HG02840 (cell line): ENCODE results near the gene FBXO9.
A peak's percentile ranks its signal among the peaks of the same experiment; 100 is the strongest.

Source experiments
- ATAC-seq: cut with Tn5 transposase; IDR thresholded peaks from one replicate; pipeline ENCODE4 v1.9.1; 2021; ENCODE audit warnings: mild to moderate bottlenecking, moderate library complexity, moderate number of reproducible peaks; ENCODE audit not compliant: unreplicated experiment, low FRiP score

The FBXO9 gene

DNA sequence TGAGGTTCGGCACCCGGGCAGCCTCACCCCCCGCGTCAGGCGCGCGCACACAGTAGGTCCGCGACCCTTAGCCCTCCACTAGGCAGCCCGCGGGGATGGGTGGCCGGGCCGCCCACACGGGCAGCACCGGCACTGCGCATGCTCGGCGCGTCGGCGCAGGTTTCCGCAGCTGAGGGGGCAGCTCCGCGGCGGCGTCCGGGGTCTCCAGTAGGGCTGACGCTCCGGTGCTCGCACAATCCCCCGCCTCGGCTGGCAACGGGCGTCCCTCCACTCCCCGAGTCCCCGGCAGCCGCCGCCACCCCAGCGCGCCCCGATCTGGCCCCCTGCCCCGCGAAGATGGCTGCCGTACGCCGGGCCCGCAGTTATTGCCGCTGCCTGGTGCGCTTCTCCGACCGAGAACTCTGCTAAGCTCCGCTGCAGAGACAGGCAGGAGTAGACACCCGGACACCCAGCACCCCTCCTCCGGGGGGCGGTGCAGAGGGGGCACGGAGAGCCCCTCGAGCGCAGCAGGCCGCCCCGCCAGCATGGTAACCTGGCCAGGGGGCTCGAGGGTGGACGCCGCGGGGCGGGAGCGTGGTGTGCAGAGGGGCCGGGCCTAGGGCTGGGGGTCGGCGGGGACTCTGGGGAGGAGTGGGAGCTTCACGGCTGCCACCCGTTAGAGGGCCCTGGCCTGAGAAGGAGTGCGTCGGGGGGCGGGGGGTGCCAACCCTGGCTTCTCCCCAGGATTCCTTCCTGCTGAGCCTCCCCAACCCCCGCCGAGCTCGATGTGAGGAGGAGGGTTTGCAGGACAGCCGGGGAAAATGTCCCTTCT is at the start of gene FBXO9:
Gene FBXO9, plus strand, starts transcription at position 139 of the 811 bp plus-strand sequence. Its CDS starts 386 bp downstream, at position 525.
- peak; percentile 44 for ATAC-seq

DNA sequence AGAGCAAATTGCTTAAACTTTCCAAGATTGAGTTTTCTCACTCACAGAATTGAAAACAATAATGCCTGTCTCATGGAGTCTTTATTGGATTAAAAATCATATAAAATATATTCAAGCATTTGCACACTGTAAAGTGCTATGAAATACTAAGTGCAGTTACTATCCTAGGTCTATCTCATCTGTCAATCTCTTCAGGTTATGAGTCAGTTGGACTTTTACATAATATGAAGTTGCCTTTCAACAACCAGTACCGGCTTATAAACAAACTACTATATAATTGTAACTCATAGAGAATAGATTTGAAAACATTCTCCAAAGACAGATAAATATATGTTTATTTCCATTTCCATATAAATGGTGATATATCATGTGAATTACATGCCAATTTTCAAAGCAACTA is 49.7 kb upstream of the FBXO9 start:
- no peak for ATAC-seq

DNA sequence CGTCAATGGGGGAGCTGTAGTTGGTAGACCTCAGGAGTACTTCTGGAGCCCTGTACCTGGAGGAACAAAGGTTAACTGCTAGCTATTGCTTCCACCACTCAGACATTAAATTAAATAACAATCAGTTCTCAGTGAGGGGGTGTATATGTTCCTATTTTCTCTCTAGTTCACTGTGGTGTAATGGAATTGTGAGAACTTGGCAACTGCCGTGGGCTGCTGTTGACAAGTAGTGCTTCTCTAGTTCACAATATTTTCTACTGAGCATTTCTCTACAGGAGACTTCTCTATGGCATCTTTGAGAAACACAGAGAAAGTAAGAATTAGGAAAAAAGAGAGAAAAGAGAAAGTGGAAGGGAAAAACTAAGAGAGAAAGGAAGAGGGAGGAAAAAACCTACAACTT is 46.8 kb upstream of the FBXO9 start:
- ATAC-seq = no peak

DNA sequence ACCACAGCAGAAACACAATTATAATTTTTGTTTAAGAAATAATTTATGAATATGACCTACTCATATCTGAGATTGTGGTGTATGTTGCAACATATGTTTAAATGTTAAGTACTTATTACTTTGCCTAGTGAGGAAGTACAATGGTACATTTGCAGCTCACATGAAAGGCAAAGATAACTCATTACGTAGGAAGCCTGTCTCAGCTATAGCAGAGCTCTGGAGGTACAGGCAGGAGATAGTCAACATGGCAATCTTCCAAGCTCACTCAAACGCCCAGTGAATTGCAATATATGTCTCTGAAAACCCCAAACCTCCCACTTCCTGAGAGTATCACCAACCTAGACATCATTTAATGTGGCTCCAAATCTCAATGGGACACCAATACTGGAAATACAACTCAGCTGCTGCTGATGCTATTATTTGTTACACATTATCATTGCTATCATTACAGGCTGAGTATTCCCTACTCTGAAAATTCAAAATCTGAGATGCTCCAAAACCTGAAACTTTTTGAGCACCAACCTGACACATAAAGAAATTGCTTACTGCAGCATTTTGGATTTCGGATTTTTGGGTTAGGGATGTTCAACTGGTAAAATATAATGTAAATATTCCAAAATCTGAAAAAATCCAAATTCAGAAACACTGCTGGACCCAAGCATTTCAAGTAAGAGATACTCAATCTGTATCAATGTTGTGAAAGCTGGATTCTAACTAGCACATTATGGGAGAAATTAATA is 45.0 kb upstream of the FBXO9 start:
- ATAC-seq = no peak

DNA sequence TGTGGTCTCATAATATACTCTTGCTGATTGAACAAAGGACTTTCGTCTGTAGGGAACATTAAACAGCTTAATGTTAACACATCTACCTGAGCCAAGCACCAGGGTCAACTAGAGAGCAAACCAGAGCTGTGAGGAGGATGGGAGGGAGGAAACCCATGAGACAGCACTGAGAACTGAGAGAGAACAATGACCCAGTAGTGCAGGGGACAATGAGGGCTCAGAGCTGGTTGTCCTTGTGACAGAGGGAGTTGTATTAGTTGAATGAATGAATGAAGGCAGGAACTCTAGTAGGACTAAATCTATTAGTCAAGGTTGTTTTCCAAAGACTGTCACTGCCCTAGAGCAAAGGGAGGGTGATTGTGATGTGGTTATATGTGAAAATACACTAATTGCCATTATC is 41.9 kb upstream of the FBXO9 start:
- ATAC-seq = no peak

DNA sequence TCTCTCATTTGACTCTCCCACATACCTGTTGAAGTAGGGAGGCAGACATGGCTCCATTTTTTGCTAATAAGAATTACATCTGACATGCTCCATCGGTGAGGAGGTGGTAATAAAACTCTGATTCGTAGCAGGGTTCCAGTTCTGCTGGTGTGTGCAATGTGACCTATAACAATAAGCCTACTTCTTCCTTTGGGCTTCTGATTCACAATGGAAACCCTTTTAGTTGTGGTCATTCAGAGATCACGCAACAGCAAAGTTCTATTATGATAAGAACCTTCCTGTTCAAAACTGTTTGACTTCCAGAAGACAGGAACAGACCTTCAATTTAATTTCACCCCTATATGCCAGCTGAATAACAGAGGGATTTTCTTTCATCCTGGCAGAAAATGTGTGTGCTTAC is 38.7 kb upstream of the FBXO9 start:
- ATAC-seq = no peak

DNA sequence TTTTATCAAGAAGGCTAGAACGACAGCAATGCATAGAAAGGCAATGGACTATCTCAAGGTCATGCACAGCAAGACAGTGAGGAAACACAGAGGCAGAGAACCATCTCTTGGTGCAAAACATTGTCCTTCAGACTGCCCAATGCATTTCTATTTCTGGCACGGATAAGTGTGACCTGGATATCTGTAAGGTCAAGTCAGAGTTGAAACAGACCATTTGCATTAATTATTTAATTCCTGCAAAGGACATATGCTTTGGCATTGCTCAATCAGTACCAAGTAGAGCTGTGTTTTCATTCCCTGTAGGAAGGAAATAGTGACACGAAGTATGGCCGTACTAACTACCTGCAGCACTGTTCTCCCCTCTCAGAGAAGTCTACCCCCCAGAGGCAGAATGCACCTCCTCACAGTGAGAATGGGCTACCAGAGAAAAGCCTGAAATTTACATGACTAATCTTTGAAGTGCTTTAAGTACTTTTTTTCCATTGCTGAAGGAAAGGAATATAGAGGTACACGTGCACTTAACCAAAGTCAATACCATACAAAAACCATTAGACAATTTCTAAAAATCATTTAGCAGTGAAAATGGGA is 38.0 kb upstream of the FBXO9 start:
- no peak for ATAC-seq

DNA sequence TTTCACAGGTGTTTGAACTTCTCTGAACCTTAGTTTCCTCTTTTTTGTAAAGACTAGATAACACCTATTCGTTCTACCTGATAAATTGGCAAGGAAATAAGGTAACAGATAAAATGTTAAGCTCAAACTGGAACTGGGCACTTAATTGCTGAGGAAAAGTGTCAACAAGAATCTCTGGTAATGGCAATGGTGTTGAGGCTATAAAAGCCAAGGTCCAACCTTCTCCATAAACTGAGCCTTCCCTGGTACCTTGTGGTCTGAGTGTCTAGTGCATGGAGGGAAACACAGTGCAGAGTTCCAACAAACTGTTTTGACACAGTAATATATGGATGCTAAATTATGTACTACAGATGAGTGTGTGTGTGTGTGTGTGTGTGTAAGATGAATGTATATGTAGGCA is 36.7 kb upstream of the FBXO9 start:
- ATAC-seq = no peak

DNA sequence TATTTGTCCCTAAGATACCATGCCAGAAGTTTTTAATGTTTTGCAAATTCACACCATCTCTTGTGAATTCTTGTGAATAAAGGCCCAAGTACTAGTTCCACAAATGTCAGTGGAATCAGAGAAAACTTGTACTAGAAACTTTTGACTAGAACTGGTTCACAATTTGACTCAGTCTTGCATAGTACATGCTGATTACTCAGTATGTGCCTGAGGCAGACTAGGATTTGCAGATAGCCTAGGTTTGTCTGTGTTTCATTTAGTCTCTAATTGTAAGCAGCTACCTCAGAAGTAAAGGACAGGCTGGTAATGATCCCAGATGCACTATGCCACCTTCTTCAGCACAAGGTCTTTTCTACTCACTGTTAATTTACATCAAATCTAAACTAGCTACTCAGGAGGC is 35.9 kb upstream of the FBXO9 start:
- ATAC-seq = no peak

DNA sequence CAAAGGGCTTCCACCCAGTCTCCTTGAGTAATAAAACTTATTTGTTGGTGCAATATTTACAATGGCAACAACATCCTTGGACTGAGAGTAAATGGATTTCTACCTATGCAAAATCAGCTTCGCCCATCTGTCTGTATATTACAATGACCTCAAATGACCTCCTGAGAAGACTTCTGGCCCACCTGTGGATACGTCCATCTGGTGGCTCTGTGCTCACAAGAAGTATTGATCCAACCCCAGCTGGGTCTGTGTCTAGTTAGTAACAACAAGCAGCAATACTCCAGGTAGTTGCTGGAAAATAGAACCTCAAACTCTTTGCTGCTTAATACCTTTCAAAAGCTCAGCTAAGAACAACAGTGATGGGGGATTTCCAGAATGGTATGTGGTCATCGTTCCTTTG is 35.4 kb upstream of the FBXO9 start:
- no peak for ATAC-seq

DNA sequence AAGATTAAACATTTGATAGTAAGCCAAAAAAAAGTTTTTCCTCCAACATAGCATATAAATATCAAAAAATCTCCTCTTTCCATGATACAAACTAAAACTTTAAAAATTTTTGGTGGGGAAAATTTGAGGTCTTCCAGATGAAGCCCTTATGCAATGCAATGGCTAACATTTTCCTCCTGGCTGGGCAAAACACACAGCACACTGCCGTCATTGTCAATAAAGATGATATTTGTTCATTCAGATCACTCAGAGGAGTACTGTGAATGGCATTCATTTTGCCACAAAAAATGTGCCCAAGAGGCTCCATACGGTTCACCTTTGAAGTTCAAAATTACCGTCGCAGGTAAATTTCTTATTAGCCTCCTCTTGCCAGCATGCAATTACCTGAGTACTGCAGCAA is 33.9 kb upstream of the FBXO9 start:
- no peak for ATAC-seq

DNA sequence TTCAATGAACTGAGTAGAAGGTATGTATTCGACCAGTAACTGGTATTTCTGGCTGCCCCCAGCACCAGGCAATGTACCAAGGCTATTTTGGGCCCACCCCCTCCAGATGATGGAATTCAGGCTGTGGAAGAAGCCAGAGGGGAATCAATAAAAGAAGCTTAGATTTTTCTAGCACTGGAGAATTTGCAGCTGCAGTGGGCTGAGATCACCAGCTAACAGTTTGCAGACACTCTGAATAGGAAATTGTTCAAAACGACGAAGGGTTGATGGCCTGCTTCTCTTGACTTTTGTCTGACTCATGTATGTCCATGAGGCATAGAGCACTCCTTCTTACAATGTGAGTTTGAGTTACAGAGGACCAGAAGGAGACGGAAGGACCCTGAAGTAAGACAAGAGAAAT is 32.4 kb upstream of the FBXO9 start:
- ATAC-seq = no peak

DNA sequence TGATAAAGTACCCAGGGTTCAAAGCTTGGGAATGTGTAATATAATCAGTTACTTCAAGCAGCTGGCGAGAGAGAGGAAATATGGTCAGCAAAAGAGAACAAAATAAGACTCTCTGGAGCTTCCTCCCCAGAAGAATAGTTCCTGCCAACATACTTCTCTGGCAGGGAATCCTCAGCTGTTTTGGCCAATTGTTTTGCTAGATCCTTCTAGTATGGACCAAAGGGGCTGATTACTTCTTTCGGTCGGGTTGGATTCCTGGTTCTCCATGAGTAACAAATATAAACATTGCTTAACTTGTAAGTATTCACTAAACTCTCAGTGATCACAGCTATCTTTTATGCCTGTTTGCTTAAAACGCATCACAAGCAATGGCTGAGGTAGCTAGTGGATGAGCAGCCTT is 31.4 kb upstream of the FBXO9 start:
- ATAC-seq = no peak

DNA sequence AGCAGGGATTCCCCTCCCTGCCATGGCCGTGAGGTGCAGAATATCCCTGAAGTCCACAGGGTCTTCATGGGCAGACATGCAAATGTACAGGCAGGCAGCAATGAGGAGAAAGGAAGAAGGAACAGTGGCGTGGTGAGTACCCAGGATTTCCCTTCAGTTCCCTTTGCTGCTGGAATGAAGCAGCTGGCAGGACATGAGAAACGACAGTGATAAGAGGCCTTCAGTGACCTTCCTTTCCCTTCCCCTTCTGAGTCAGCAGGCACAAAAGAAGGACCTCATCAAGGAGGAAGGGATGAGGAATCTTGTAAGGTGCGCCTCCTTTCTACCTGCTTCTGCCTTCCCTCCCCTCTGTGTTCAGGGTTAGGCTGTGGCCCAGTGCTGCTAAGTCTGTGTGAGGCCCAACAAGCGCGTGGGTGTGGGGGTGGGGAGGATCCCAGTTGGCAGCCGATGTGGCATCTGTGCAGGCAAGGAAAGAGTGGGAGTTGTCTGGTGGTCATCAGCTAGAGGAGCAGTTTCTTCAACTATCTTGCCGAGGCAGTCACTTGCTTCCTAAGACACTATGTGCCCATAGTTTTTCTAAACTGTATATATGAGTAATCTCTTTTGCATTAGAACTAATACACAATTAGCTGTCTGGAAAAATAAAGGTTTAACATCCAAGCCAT is 29.5 kb upstream of the FBXO9 start:
- no peak for ATAC-seq

DNA sequence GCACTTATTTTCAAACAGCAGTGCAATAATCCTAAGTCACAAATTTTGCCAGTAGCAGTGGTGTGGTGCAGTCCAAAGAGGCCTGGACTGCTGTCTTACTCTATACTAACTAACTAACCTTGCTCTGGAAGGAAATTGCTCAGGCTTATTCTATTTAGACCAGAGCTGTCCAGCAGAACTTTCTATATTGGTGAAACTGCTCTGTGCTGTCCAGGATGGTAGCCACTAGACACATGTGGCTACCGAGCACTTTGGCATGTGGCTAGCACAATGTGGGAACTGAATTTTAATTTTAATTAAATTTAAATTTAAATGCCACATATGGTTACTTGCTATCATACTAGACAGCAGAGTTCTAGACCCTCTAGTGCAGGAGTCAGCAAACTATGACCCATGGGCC is 27.1 kb upstream of the FBXO9 start:
- no peak for ATAC-seq

DNA sequence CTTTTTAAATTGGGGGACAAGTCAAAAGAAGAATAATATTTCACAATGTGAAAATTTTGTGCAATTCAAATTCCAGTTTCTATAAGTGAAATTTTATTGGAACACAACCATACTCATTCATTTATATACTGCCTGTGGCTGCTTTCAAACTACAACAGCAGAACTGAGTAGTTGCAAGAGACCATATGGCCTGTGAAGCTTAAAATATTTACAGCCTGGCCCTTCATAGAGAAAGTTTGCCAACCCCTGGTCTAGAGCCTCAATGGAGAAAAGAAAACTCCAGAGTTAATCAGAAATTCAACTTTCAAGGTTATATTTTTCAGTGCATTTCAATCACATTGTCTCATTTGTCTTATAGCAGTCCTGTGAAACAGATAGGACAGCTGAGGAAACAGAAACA is 26.6 kb upstream of the FBXO9 start:
- ATAC-seq = no peak

DNA sequence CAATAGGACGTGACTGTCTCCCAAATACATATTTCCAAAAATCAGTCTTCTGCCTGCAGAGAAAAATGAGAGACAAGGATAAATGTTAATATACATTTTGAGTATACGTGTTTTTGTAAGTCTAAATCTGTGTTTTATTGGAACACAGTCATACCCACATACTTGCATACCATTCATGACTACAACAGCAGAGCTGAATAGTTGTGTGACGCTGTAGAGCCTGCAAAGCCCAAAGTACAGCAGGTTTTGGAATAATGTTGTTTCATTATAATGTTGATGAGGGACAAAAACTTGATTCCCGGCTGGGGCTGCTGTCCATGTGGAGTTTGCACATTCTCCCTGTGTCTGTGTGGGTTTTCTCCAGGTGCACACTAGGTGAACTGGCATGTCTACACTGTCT is 23.8 kb upstream of the FBXO9 start:
- ATAC-seq = no peak

DNA sequence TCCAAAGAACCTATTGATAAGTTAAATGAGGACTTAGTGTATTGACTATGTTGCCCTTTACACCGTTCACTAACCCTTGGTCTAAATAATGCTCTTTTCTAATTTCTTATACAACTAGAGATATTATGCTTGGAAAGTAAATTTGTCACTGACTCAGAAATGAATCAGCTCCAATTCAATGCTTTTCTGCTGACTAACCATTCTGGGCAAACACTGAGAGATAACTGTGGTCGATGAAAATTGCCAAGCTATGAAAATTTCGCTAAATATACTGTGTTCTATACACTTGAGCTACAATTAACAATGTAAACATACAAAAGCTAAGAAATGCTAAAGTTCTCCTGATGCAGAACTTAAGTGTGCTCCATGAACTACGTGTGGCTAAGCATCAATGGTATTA is 23.1 kb upstream of the FBXO9 start:
- no peak for ATAC-seq

DNA sequence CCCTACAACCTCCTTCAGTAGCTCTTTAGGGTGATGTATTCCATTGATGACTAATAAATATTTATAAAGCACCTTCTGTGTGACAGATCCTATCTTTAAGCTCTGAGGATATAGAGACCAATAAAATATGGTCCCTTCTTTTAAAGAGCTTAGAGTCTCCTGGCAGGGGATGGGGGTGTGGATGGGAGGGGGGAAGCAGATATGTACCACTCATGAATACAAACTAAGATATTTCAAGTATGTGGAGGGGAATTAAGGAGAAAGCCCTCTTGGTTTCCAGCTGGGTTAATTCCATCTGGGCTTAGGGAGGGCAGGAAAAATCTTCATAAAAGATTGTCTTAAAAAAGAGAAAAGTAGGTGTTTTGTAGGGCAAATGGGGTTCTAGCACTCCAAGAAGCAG is 21.6 kb upstream of the FBXO9 start:
- ATAC-seq = no peak

DNA sequence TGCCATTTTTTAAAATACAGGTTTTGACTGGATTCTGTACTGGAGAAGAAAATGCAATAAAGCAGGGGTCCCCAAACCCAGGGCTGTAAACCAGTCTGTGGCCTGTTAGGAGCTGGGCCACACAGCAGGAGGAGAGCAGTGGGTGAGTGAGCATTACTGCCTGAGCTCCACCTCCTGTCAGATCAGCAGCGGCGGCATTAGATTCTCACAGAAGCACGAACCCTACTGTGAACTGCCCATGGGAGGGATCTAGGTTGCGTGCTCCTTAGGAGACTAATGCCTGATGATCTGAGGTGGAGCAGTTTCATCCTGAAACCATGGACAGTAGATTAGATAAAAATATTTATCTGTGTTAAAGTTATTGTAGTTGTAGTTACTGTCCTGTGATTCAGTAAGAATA is 21.1 kb upstream of the FBXO9 start:
- no peak for ATAC-seq

DNA sequence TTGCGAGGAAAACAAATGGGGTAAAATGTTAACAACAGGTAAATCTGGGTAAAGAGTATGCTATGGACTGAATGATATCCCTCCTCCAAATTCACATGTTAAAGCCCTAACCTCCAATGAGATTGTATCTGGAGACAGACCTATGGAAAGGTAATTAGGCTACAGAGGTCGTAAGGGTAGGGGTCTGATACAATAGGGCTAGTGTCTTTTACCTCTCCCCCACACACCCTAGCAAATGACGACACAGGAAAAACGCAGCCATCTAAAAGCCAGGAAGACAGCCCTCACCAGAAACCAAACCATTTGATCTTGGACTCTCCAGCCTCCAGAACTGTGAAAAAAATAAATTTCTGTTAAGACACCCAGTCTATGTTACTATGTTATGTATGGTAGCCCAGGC is 20.6 kb upstream of the FBXO9 start:
- ATAC-seq = no peak
